C4-2B (cell line): ENCODE data around the gene SYTL1.
A peak's percentile ranks its signal among the peaks of the same experiment; 100 is the strongest.

Experiments used
- H3K27ac ChIP-seq: fragments of 450-650 bp; 2 replicates; pipeline ENCODE4 v1.5.1; 2017
- CTCF ChIP-seq: fragments of 450-650 bp; conservative IDR thresholded peaks from 2 replicates; pipeline ENCODE4 v1.5.1; 2017; ENCODE audit warnings: mild to moderate bottlenecking
- ZFX ChIP-seq: fragments of 450-650 bp; IDR thresholded peaks from 2 replicates; pipeline ENCODE4 v1.6.1; 2017

Gene SYTL1

GRCh38 chr1:27399251-27400025, 57.6 kb downstream of the SYTL1 start:
- H3K27ac ChIP-seq, result peak overlapping the region; percentile 13; the same call in 1 of the 2 replicates
- TF ChIP-seq CTCF (no peak), ZFX (no peak)

- no peak for TF ChIP-seq ZFX
- no peak for TF ChIP-seq CTCF
- H3K27ac ChIP-seq, result no peak overlapping the region
These were observed 58.5 kb downstream of the SYTL1 start for GRCh38 chr1:27400082-27400962.

- no peak overlapping the region for H3K27ac ChIP-seq
- TF ChIP-seq ZFX, result no peak
These were observed 59.1 kb downstream of the SYTL1 start for GRCh38 chr1:27400963-27401341.

- TF ChIP-seq CTCF, result no peak; the same call in 1 of the 2 replicates
- no peak for TF ChIP-seq ZFX
- H3K27ac ChIP-seq, result no peak overlapping the region
These were observed 60.5 kb downstream of the SYTL1 start for GRCh38 chr1:27402349-27402754.

- H3K27ac ChIP-seq, result no peak overlapping the region
- no peak for TF ChIP-seq CTCF
- TF ChIP-seq ZFX, result no peak
These were observed 61.4 kb downstream of the SYTL1 start for GRCh38 chr1:27403065-27403726.
